ENCODE measurements around the gene ROR2.

ROR2 gene

GRCh38 chr9:91899219-91899563, 50.8 kb downstream of the ROR2 start:
- DNase-seq, result no peak

DNA sequence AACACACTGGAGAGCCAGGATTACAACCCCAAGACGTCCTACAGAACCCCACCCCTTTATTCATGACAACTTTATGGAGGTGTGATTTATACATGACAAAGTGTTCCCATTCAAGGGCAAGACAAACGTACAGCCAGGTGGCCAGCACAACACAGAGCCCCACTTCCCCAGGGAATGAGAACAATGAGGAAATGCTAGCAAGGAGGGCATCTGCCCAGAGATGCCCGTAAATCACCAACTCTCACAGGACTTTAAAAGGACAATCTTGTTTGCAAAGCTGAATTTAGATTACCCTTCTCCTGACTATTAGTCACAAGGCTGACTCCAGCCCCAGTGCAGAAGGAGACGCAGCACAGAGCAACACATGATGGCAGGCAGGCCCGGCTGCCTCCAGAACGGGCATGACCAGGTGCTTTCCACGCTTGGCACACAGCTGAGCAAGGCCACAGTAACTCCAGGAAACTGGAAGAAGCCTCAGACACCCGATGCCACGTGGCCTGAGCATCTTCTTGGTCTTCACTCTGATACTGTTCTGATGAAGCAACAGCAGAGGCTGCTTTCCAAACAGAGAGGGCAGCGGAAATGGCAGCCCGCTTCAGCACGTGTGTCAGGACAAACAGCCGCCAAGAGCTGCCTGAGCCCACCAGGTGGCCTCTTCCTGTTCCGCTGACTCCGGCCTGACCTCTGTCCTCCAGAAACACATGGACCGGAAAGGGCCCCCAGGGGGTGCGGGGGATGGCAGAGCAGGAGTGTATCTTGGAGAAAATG, 51.4 kb downstream of the ROR2 start:
- peak; percentile 91 to 94 for DNase-seq

DNA sequence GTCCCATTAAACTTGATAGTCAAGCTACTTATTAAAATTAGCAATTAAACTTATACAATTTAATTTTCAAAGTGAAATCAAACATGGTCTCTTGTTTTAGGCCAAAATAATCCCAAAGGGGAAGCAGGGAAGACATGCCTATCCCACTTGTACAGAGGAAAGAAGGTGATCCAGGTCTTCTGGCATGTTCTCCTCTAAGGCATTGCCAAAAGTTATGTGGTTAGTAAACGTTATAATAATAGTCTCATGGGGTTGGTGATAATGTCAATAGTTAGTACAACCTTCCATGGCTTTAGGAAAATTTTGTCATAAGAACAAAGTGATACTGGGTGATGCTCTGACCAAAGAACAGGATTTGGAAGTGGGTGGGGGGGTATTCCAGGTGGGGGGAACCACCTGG, 52.8 kb downstream of the ROR2 start:
- DNase-seq, result no peak

DNA sequence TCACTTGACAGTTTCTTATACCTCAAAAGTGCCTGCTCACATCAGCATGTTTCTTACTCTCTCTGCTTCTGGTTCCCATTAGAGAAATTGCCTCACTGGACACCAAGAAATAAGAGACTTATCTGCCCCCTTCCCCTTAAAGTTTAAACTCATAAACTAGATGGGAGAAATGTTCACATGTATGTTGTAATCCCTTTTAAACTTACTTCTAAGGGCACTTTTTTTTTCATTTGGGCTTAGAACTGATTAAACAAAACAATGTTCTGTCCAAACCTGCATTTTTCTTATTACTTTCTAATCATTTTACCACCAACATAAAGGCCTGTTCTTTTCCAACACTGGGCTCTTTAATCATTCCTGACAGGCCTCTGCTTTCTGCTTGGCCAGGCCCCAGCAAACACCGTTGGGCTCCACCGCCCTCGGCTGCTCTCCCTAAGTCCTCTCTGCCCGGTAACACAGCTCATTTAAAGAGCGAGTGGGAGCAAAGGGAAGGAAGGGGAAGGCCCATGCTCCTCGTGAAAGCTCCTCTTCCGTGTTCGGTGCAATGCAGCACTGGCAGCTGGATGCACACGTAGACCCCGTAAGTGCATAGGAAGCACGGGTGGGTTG, 53.4 kb downstream of the ROR2 start:
- DNase-seq, result peak; percentile 74 to 80

GRCh38 chr9:91896097-91896496, 53.9 kb downstream of the ROR2 start:
- no peak for DNase-seq

DNA sequence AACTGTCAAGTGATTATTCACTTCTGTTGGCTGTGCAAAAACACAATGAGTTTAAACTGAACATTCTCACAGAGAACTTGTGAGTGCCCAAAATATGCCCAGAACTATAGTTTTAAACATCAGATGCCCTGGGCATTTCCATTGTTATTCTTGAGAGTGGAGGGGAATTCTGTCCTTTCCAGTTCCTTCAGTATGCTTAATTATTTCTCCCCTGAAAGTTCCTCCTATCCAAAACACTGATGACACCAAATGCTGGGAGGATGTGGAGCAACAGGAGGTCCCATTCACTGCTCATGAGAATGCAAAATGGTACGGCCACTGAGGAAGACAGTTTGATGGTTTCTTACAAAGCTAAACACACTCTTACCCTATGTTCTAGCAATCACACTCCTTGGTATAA, 55.5 kb downstream of the ROR2 start:
- no peak for DNase-seq

- DNase-seq, result no peak
These were observed 56.0 kb downstream of the ROR2 start for GRCh38 chr9:91894023-91894422.

DNA sequence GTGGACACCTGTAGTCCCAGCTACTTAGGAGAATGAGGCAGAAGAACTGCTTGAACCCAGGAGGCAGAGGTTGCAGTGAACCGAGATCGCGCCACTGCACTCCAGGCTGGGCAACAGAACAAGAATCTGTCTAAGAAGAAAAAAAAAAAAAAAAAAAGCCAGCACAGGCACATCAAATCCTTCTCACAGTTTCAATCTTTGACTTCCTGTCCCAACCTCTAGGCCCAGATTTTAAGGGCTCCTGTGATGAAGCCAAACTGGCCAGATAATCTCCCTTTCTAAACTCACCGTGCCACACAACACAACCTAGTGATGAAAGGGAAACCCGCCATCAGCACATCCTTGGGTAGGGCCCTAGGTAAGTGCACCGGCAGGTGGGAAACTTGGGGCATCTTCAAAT, 58.1 kb downstream of the ROR2 start:
- no peak for DNase-seq

DNA sequence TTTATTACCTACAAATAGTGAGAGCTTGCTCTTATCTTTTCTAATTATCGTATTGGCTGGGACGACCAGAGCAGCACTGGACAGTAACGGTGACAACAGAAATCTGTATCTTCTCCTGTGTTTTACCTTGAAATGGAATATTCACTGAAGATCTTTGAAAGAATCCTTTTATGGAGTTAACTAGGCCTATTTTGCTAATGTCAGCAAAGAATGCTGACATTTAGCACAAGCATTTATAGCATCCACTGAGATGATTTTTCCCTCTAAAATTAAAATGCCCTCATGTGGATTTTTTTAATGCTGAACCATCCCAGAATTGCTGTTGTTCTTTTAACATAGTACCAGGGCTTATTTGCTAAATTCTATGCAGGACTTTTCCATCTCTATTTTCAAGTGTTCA, 59.4 kb downstream of the ROR2 start:
- no peak for DNase-seq

DNA sequence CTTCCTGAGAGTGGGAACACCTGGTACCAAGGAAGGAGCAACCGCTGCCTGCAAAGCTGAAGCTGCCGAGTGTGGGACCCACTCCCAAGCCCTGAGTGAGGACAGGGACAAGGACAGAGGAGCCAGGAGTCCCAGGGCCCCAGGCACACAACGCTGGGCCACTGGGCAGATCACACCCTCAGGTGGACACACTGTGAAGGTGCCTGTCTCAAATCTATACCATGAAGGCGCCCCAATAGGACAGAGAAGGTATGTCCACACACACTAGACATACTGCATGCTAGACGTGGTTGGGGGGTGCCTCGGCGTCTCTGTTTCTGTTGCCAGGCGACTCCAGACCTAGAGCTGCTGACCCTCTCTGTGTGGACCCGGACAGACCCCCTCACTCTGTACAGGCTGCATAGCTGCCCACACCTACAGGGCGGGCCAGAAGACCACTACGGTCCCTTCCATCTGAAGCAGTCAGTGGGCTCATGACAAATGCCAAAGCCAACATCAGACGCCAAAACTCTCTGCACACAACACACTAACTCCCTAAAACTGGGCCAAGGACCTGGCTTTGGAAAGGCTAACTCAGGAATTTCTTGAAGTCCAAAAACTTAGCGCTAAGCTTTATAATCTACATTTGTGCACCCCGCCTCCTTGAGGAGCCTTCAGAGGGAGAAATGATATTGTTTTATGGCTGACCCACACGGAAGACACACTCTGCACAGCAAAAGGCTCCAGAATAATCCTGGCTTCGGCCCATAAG, 60.7 kb downstream of the ROR2 start:
- DNase-seq, result no peak

DNA sequence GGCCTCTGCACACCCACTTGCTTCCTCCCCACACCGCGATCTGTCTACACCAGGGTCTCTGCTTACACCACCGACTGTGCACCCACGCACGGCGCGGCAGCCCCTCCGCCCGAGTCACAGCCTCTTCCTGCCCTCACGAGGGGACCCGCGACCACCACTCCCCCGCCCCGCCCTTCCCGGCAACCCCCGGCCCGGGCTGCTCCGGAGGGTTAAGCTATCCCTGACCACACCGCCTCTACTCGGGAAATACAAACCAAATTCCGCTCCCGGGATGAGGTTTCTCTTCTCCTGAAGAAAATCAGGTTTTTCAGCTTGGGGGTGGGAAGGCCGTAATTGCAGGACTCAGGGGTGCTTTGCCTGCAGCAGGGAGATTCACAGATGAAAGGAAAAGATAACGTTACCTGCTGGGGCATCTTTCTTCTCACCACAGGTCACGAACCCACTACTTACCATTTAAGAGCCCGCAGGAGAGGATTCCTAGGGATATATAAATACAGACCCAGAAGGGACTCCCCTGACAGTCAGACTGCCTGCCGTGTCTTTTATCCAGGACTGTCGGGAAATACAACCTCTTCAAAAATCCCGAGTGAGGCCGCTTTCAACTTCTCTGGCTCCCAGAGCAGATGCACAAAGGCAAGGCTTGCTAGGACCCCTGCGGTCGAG, 63.5 kb downstream of the ROR2 start:
- DNase-seq, result no peak

- DNase-seq, result no peak
These were observed 64.1 kb downstream of the ROR2 start for GRCh38 chr9:91885746-91886413.

GRCh38 chr9:91884696-91885687, 65.0 kb downstream of the ROR2 start:
- no peak for DNase-seq

- no peak for DNase-seq
These were observed 65.9 kb downstream of the ROR2 start for GRCh38 chr9:91884153-91884552.

GRCh38 chr9:91883503-91883902, 66.5 kb downstream of the ROR2 start:
- DNase-seq, result no peak

- no peak for DNase-seq
These were observed 67.4 kb downstream of the ROR2 start for GRCh38 chr9:91882627-91883026.

- no peak for DNase-seq
These were observed 69.6 kb downstream of the ROR2 start for GRCh38 chr9:91880378-91880972.

DNA sequence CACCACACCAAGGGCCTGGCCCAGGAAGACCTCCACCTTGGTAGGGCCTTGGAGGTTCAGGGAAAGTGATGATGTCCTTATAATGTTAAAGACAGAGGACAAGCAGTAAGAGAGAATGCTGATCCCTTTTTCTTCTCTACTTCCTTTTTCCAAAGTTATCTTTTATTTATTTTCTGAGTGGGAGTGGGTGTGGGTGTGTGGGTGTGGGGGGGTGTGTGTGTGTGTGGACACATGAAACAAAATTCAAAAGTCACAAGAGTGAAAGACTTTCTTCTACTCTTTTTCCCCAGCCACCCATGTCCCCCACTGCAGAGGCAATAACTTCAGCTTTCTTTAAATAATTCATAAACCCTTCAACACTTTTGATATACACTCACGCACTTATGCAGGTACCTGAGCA, 70.8 kb downstream of the ROR2 start:
- DNase-seq, result no peak

- peak; percentile 18 to 44 for DNase-seq
These were observed 76.4 kb downstream of the ROR2 start for GRCh38 chr9:91873637-91874051.

GRCh38 chr9:91868732-91869391, 81.2 kb downstream of the ROR2 start:
- no peak for DNase-seq

GRCh38 chr9:91867740-91868139, 82.3 kb downstream of the ROR2 start:
- no peak for DNase-seq
